Left lung (tissue), 10 donors: ENCODE data around the gene TTLL8. TPM values are rescaled to one million over a fixed set of nuclear protein-coding genes. Genes with fewer than 3 reads are reported as not detected.
"Not testable (repeated sequence)": the region's sequence is repeated elsewhere in the genome, so short reads cannot be mapped to it uniquely, and the experiment has no call there.

Experiments
- ATAC-seq: fragments of 200-7000 bp; cut with Tn5 transposase; one replicate; pipeline ENCODE4 v1.9.1; 2020; ENCODE audit warnings: moderate library complexity
- DNase-seq, 4 donors: peaks; one replicate each; pipeline ENCODE4 v3.0.0-alpha.2; 2013 to 2020
- H3K27ac ChIP-seq, 2 donors: fragments of 200-600 bp; sonication (generic) in 1 of 2; one replicate each; pipeline versions ENCODE4 v1.5.0 to v1.8.0; 2020 to 2021
- H3K27me3 ChIP-seq, 2 donors: fragments of 200-600 bp; sonication (generic) in 1 of 2; one replicate each; pipeline versions ENCODE4 v1.5.0 to v1.8.0; 2020 to 2021
- H3K36me3 ChIP-seq, 2 donors: fragments of 200-600 bp; sonication (generic) in 1 of 2; one replicate each; pipeline versions ENCODE4 v1.5.0 to v1.8.0; 2020 to 2021
- H3K4me1 ChIP-seq, 2 donors: fragments of 200-600 bp; one replicate each; pipeline ENCODE4 v1.8.0; 2021
- H3K4me3 ChIP-seq, 2 donors: fragments of 200-600 bp; sonication (generic) in 1 of 2; one replicate each; pipeline versions ENCODE4 v1.5.0 to v1.8.0; 2020 to 2021; ENCODE audit warnings: mild to moderate bottlenecking in 1 of 2
- H3K9me3 ChIP-seq, 2 donors: fragments of 200-600 bp; sonication (generic) in 1 of 2; one replicate each; pipeline versions ENCODE4 v1.5.0 to v1.8.0; 2020 to 2021
- intact Hi-C, 2 donors: fragments of 100-400 bp; cut with DNase I; formaldehyde crosslinking; loops; one replicate each; pipeline versions ENCODE4 v1.11.2 to v1.14.2; 2022
- polyA plus RNA-seq, 6 donors: library from polyadenylated mRNA; unstranded; fragments of 120-200 nt; gene quantifications; one replicate each; pipeline ENCODE4 v1.2.1, GENCODE V29; 2013; ENCODE audit not compliant: insufficient read length in 6 of 6
- total RNA-seq, 2 donors: library from RNA; stranded (reverse); fragmentation: NEBNext Ultra II Directional; extraction: Animal tissue kit (Norgen Biotek cat#: 25700); gene quantifications; one replicate each; pipeline ENCODE4 v1.2.1, GENCODE V29; 2021
- TF ChIP-seq, protein P1 (sequence below), 2 donors: fragments of 200-600 bp; sonication (generic) in 1 of 2; IDR thresholded peaks; one replicate each; pipeline versions ENCODE4 v1.5.0 to v1.8.0; 2021; ENCODE audit warnings: antibody characterized with exemption in 2 of 2
- donor health status: DM: no; HTN: yes; CAD: no.
- donor health status: DM: no; HTN: no; CAD: no.

Gene TTLL8
- total and polyA plus RNA-seq, 8 donors = not detected

- peaks cover 0 to 19% of the 10 kb centered on the region in 2 donors for H3K9me3 ChIP-seq
- intact Hi-C loops = no loop called here
- H3K27me3 ChIP-seq = peaks cover 0 to 38% of the 10 kb centered on the region in 2 donors
- no peak overlapping the region for H3K27ac ChIP-seq
- H3K4me1 ChIP-seq = peaks cover 0 to 3% of the 10 kb centered on the region in 2 donors
- H3K4me3 ChIP-seq = no peak overlapping the region
- ATAC-seq (no peak), DNase-seq (peak in 1 of 4 donors; percentile 78)
- no peaks in the 10 kb centered on the region for H3K36me3 ChIP-seq
- TF ChIP-seq, protein P1, sequence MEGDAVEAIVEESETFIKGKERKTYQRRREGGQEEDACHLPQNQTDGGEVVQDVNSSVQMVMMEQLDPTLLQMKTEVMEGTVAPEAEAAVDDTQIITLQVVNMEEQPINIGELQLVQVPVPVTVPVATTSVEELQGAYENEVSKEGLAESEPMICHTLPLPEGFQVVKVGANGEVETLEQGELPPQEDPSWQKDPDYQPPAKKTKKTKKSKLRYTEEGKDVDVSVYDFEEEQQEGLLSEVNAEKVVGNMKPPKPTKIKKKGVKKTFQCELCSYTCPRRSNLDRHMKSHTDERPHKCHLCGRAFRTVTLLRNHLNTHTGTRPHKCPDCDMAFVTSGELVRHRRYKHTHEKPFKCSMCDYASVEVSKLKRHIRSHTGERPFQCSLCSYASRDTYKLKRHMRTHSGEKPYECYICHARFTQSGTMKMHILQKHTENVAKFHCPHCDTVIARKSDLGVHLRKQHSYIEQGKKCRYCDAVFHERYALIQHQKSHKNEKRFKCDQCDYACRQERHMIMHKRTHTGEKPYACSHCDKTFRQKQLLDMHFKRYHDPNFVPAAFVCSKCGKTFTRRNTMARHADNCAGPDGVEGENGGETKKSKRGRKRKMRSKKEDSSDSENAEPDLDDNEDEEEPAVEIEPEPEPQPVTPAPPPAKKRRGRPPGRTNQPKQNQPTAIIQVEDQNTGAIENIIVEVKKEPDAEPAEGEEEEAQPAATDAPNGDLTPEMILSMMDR (IDR thresholded peaks at IDR 0.05) = no peak
Observed at GRCh38 chr22:50090412-50090714, 32.3 kb upstream of the TTLL8 start.

DNA sequence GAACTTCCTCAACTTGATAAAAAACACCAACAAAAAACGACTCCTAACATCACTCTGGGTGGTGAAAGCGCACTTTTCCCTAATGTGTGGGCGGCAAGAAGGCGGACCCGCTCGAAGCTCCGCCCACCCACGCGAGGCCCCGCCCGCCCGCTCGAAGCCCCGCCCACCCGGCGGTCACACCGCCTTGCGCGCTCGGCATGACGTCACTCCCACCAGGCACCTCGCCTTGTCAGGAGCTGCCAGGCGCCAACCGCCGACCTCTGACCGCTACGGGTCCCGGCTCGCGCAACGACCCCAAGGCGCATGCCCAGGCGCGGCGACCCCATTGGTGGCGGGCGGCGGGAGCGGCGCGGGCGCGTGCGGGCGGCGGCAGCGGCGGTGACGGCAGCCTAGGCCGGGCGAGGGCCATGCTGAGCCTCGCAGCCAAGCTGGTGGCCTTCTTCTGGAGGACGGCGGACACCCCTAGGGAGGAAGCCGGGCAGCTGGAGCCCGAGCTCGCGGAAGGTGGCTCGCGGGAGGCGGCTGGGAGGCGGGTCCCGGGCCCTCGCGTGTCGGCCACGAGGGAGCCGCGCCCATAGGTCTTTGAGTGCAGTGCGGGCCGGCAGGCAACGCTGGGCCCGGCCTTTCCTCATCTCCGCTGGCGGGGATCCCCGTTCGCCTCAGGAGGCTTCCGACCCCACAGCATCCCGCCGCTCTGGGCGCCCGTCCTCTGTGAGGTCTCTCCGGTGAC lies 31.7 kb upstream of the TTLL8 start, which contains the start of gene MOV10L1:
Gene MOV10L1 (plus strand): TSS at position 325 of the 730 bp plus-strand sequence. CDS start 83 bp downstream, at position 408.
- peak; percentile 19 for ATAC-seq
- Histone ChIP-seq H3K27me3 (peaks cover 0 to 39% of the 10 kb centered on the region in 2 donors), H3K27ac (no peak within 1 kb of the TSS), H3K4me3 (no peak within 1 kb of the TSS), H3K9me3 (peaks cover 0 to 19% of the 10 kb centered on the region in 2 donors), H3K36me3 (no peaks in the 10 kb centered on the region), H3K4me1 (peaks cover 2 to 6% of the 10 kb centered on the region in 2 donors)
- TF ChIP-seq, protein P1 (IDR thresholded peaks at IDR 0.05) = no peak
- DNase-seq = peak in 2 of 4 donors; percentile 63 to 81
- intact Hi-C loops = no loop called here

DNA sequence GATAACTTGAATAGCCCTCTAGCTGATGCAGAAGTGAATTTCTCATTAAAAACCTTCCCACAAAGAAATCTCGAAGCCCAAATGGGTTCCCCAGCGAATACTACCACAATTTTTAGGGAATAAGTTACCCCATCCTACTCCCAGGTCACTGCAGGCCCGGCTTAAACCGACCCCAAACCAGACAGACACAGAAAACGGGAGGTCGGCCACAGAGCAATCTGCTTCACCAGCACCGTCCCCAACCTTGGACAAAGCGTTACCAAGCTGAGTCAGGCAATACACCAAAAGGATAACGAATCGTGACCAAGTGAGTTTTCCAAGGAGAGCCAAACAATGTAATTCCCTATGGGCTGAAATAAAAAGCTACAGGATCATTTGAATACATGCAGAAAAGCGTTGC lies 31.1 kb upstream of the TTLL8 start:
- TF ChIP-seq, protein P1 (IDR thresholded peaks at IDR 0.05) = no peak
- ATAC-seq = no peak

GRCh38 chr22:50088096-50088495 lies 30.0 kb upstream of the TTLL8 start:
- Histone ChIP-seq H3K36me3 (no peaks in the 10 kb centered on the region), H3K4me1 (peaks cover 6 to 11% of the 10 kb centered on the region in 2 donors), H3K9me3 (peaks cover 0 to 19% of the 10 kb centered on the region in 2 donors), H3K27ac (no peak overlapping the region), H3K27me3 (peaks cover 0 to 57% of the 10 kb centered on the region in 2 donors), H3K4me3 (no peak overlapping the region)
- ATAC-seq = no peak
- intact Hi-C loops = no loop called here
- TF ChIP-seq, protein P1 (IDR thresholded peaks at IDR 0.05) = no peak
- no peak for DNase-seq

More for the DNA sequence above, 31.1 kb upstream of the TTLL8 start:
- Histone ChIP-seq H3K9me3 (peaks cover 0 to 19% of the 10 kb centered on the region in 2 donors), H3K27ac (no peak overlapping the region), H3K36me3 (no peaks in the 10 kb centered on the region), H3K4me3 (no peak overlapping the region), H3K4me1 (peaks cover 6 to 8% of the 10 kb centered on the region in 2 donors), H3K27me3 (peaks cover 0 to 45% of the 10 kb centered on the region in 2 donors)
- intact Hi-C loops = no loop called here
- DNase-seq = no peak

DNA sequence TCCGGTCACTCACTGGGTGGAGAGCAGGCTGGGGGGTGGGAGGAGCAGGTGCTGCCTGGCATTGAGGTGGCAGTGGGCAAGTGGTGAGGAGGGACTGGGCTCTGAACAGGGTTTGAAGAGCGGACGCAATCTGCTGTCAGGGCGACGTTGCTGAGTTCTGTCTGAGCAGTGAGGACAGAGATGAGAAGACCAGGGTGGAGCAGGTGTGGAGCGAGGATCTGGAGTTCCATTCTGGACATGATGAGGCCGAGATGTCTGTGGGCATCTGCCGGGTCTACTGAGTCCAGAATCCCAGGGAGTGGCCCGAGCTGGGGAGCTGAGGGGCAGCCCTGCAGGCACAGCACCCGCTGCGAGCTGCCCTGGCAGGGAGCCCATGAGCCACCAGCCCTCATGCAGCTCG lies 29.5 kb upstream of the TTLL8 start:
- intact Hi-C loops = no loop called here
- Histone ChIP-seq H3K27ac (no peak overlapping the region), H3K4me3 (no peak overlapping the region), H3K9me3 (peaks cover 0 to 19% of the 10 kb centered on the region in 2 donors), H3K36me3 (no peaks in the 10 kb centered on the region), H3K27me3 (peaks cover 0 to 61% of the 10 kb centered on the region in 2 donors), H3K4me1 (peaks cover 6 to 11% of the 10 kb centered on the region in 2 donors)
- ATAC-seq (no peak), DNase-seq (no peak)
- TF ChIP-seq, protein P1 (IDR thresholded peaks at IDR 0.05) = no peak

DNA sequence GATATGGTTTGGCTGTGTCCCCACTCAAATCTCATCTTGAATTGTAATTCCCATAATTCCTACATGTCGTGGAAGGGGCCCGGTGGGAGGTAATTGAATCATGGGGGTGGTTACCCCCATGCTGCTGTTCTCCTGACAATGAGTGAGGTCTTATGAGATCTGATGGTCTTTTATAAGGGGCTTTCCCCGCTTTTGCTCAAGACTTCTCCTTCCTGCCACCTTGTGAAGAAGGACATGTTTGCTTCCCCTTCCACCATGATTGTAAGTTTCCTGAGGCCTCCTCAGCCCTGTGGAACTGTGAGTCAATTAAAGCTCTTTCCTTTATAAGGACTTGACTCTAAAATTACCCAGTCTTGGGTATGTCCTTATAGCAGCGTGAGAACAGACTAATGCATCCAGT lies 28.9 kb upstream of the TTLL8 start:
- peaks cover 6 to 11% of the 10 kb centered on the region in 2 donors for H3K4me1 ChIP-seq
- H3K36me3 ChIP-seq, intact Hi-C loops, ATAC-seq, H3K4me3 ChIP-seq, H3K27ac ChIP-seq, DNase-seq: not testable (repeated sequence)
- H3K27me3 ChIP-seq = peaks cover 0 to 68% of the 10 kb centered on the region in 2 donors
- H3K9me3 ChIP-seq = peaks cover 0 to 19% of the 10 kb centered on the region in 2 donors
